Raji (cell line): ENCODE data around the gene DNMT1.

Experiments
- POLR2A ChIP-seq: IDR thresholded peaks from 2 replicates; pipeline ENCODE4 v1.6.1; 2011; ENCODE audit warnings: low read depth, low read length, control low read depth; ENCODE audit not compliant: insufficient read depth

DNMT1 gene

GRCh38 chr19:10106100-10106936, 88.4 kb downstream of the DNMT1 start, which contains the start of gene PPAN:
TSS of gene PPAN (plus strand) at chr19:10106362. CDS start at chr19:10106395, 33 bp downstream.
- TF ChIP-seq POLR2A = peak; percentile 91

DNA sequence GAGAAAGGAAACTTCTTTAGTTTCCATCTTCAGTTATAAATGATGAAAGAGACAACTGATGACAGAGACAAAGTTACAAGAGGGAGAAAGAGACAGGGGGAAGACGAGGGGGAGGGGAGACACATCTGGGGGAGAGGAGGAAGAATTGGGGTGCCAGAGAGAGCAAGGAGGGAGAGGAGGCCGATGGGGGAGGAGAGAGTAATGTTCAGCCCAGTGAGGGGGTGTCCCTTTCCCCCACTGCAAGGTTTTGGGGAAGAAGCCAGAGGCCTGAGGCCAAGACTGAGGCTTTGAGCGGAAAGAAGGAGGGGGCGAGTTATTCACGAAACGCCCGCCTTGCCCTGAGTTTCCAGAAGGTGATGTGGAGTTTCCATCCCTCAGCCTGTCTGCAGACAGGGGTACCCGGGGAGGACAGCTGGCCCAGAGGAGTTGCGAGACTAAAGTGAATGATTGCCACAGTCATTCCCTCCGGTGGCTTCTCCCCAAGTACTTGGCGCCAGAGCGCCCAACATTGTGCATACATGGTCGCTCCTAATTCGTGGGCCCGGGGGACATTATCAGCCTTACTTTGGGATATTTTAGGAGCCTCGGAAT, 89.1 kb downstream of the DNMT1 start:
- TF ChIP-seq POLR2A = no peak

DNA sequence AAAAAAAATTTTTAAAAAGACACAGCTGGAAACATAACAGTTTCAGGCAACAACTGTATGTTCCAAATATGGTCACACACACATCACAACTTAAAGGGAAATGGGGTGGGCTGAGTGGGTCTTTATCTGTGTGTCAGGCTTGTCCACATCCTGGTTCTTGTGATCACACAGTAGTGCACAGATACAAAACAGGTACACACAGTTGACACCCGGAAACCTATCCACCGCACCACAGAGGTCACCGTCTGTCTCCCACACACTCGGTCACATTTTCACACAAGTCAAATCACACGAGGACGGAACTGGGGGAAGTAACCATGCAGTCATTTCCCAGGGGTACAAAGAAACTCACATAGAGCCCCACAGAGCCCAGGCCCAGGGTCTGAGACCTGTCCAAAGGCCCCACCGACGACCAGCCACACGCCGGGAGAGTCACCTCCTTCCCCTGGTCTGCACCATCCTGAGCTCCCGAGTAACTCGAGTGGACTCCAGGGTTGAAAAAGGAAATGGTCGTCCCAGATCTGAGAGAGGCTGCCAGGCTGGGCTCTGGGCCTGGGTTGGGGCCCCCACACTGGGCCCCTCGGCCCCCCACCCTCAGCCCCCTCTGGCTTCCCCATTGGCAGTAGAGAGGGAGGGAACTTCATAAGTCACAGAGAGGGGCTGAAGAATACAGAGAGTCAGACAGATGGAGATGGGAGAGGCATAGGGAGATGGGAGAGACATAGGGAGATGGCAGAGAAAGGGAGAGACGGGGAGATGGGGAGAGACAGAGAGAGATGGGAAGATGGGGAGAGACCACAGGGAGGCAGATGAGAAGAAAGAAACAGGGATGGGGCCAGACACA, 89.9 kb downstream of the DNMT1 start:
- peak; percentile 52 for TF ChIP-seq POLR2A

GRCh38 chr19:10104130-10104513, 90.6 kb downstream of the DNMT1 start:
- TF ChIP-seq POLR2A = no peak

DNA sequence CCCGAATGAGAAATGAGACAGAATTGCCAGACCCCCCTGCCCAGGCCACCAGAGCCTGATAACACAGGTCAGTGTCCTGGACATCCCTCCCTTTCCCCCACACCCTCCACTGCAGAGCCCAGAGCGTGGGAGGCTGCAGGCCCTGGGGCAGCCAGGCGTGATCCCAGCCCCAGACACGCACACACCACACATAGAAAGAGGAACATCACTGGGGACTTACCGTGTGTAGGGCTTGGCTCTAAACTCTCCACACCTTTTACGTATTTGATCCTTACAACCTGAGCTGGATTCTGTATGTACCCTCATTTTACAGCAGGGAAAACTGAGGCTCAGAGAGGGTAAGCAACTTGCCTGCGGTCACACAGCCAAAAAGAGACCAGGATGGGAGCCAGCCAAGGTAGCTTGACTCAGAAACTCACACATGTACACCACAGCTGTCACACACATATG, 91.9 kb downstream of the DNMT1 start:
- TF ChIP-seq POLR2A = peak; percentile 37; the same call in 1 of the 2 replicates

DNA sequence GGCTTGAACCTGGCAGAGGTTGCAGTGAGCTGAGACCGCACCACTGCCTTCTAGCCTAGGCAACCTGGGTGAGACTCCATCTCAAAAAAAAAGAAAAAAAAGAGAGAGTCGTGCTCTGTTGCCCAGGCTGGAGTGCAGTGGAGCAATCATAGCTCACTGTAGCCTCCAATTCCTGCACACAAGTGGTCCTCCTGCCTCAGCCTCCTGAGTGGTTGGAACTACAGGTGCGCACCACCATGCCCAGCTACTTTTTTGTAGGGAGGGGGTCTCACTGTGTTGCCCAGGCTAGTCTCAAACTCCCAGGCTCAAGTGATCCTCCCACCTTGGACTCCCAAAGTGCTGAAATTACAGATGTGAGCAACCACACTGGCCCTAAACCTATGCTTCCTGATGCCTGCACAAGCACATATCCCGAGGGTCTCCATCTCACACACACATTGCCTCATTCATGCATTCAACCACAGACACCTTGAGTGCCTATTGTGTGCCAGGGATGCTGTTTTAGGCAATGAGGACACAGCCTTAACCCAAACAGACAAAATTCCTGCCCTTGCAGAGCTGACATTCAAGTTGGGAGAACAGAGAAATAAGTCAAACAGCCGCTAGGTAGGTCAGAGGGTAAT, 94.5 kb downstream of the DNMT1 start:
- no peak for TF ChIP-seq POLR2A

DNA sequence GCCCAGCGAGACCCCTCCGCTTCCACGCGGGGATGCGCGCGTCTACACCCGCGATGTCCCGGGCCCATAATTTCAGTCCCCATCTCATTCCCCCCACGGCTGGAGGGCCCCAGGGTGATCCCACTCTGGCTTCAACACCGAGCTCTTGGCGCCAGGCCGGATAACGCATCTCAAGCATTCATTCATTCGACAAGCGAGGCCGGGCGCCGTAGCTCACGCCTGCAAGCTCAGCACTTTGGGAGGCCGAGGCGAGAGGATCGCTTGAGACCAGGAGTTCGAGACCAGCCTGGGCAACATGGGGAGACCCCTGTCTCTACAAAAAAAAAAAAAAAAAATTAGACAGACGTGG, 98.2 kb downstream of the DNMT1 start:
- TF ChIP-seq POLR2A = no peak

DNA sequence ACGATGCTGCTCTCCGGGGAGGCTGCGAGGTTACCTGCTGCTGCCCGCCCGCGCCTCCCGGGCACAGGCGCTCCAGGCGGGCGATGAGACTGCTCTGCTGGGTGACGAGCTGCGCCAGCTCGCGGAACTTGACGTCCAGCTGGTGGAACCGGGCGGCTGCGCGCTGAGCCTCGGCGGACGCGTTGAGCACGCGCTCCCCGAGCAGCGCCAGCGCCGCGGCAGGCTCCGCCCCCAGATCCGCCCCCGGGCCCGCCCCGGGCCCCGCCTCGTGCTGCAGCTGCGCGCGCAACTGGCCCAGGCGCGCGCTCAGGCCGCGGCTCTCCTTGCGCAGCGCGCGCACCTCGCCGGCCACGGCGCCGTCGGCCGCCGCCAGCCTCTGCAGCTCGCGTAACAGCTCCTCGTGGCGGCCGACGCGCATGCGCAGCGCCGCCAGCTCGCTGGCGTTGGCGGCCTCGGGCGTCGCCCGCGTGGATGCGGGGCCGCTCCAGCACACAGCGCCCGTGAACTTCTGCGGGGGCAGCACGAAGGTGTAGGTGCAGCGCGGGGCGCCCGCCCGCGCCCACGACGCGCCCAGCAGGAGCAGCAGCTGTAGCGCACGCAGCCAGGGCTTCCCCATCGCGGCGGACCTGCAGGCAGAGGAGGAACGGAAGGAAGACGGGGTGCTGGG, 98.7 kb downstream of the DNMT1 start:
- peak; percentile 76 for TF ChIP-seq POLR2A

DNA sequence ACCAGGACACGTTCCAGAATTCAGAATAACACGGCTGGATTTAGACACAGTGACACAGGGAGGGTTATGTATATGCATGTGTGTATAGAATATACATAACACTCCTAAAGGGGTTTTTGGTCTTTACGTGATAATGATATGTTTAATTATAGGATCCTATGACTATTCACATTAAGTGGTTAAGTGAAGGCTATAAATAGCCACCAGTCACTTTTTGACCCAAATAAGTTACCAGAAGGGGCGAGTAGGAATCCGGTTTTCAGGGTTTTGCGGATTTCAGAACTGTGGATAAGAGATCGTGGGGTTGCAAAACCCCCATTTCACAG, 99.2 kb downstream of the DNMT1 start:
- no peak for TF ChIP-seq POLR2A

DNA sequence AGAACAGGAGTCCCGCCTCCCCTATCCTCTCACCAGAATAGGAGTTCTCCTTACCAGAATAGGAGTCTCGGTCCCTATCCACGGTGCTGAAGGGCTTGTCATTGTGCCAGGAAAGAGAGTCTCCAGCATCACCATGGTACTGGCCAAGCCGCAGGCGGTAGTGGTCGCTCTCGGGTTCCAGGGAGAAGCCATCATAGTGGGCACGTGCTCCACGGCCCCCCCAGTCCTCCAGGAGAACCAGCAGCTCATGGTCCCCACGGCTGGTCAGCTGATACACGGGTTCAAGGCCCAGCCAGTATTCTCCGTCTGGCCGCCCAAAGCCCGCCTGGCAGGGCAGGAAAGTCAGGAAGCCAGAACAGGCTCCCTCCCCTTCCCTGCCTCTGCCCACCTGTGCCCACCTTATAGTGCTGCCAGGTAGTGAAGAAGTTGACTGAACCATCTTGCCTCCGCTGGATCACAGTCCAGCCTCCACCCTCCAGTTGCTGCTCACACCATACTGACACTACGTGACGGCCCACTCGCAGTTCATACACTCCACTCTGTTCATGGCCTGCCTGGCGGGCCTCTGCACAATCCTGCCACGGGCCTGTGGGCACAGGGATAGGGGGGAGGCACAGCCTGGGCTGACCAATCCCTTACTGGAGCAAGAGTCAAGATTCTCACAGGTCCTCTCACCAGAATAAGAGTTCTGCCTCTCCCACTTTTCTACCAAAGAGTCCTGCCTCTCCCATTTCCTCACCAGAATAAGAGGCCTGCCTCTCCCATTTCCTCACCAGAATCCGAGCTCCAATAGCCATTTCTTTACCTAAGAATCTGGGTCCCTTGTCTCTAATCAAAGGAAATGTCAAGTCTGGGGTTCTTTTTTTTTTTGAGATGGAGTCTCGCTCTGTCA, 101.2 kb downstream of the DNMT1 start:
- no peak for TF ChIP-seq POLR2A

GRCh38 chr19:10092648-10093294, 102.0 kb downstream of the DNMT1 start:
- TF ChIP-seq POLR2A = no peak

- no peak for TF ChIP-seq POLR2A
Observed at GRCh38 chr19:10091895-10092641, 102.7 kb downstream of the DNMT1 start.

- no peak for TF ChIP-seq POLR2A
Observed at GRCh38 chr19:10091370-10091687, 103.4 kb downstream of the DNMT1 start.

- TF ChIP-seq POLR2A = no peak
Observed at GRCh38 chr19:10089801-10090375, 104.9 kb downstream of the DNMT1 start.
